ENCODE results near the gene FA2H.

GRCh38 chr16:74729783-74730683, 44.6 kb downstream of the FA2H start:
- TF ChIP-seq CTCF (IDR thresholded peaks at IDR 0.05) (no peak), ZFX (IDR thresholded peaks at IDR 0.05; ENCODE audit: borderline replicate concordance) (no peak)
